Bronchial epithelial cell (primary cell): ENCODE results near the gene CHST1. TPM values are rescaled to one million over a fixed set of nuclear protein-coding genes. Genes with fewer than 3 reads are reported as not detected.

ENCODE experiments used
- DNase-seq: peaks from one replicate; pipeline ENCODE4 v3.0.0-alpha.2; 2010; ENCODE audit warnings: low read depth
- FAIRE-seq: peaks from 2 replicates; lab custom pipeline; 2011; peaks lifted over from hg19 to GRCh38; lab: Jason Lieb, UNC
- H3K27me3 ChIP-seq: 2 replicates; pipeline ENCODE4 v1.5.1; 2011; ENCODE audit warnings: low read length; ENCODE audit not compliant: control insufficient read depth, insufficient read depth
- H3K36me3 ChIP-seq: 2 replicates; pipeline ENCODE4 v1.5.1; 2011; ENCODE audit warnings: low read length; ENCODE audit not compliant: control insufficient read depth, insufficient read depth
- H3K4me3 ChIP-seq: 2 replicates; pipeline ENCODE4 v1.5.1; 2011; ENCODE audit warnings: mild to moderate bottlenecking, low read depth, low read length, control low read depth
- total RNA-seq: library from RNA; depleted of rRNA; stranded (reverse); fragments of >200 nt; gene quantifications from 2 replicates; pipeline ENCODE4 v1.2.1, GENCODE V29; 2014
- TF ChIP-seq, protein P1 (sequence below): IDR thresholded peaks from 2 replicates; pipeline ENCODE4 v1.5.1; 2011; ENCODE audit warnings: mild to moderate bottlenecking, moderate library complexity, low read length, control low read depth, inconsistent platforms; ENCODE audit not compliant: insufficient read depth, severe bottlenecking

CHST1 gene
- total RNA-seq, 1 donor from 2014 or later: 0.26 TPM

DNA sequence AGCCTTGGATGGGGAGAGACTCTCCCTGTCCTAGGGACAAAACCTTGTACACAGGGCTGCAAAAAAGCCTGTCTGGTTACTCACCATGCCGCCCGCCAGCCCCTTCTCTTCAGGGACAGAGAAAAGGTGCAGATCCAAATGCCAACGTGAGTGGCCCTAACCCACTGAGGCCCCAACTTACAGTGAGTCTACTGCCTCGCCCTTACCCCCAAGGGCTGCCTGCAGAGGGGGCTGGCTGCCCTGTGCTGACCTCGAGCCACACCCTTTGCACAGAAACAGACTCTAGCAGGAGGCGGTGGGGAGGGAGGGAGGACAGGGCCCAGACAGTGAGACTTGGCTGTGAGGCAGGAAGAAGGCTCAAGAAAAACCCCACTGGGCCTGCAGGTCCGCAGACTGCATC, 13.6 kb upstream of the CHST1 start:
- no peak for FAIRE-seq

DNA sequence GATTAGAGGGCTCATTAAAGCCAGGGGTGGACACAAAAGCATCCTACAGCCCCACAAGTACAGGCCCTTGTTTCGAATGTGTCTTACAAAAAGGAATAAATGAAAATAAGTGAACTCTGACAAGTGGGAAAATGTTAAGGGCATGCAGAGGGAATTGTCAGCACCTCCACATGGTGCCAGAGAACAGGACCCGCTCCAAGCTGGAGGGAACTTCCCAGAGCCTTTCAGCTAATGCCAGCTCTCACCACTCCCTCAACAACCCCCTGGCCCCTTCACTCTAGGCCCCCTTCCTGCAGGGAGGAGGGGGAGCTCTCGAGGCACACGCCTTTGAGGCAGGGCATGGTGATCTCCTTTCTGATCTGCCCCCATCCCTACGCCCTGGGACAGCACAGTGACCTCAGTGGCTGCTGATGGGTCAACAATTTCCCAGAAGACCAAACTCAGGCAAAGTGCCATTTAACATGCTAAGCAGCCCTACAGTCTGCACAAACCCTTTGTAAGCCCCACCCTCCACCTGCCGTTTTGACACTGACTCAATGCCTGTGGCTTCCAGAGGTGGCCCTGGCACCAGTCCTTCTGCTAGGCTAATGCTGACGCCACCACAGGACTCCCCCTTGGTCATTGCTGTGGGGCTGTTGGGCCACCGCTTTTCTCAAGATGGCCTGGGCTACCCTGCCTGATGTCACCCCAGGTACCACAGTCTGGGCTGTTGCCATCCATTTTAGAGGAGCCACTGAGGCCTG, 12.5 kb upstream of the CHST1 start:
- H3K36me3 ChIP-seq: no peaks in the 10 kb centered on the region
- FAIRE-seq: no peak
- TF ChIP-seq, protein P1, sequence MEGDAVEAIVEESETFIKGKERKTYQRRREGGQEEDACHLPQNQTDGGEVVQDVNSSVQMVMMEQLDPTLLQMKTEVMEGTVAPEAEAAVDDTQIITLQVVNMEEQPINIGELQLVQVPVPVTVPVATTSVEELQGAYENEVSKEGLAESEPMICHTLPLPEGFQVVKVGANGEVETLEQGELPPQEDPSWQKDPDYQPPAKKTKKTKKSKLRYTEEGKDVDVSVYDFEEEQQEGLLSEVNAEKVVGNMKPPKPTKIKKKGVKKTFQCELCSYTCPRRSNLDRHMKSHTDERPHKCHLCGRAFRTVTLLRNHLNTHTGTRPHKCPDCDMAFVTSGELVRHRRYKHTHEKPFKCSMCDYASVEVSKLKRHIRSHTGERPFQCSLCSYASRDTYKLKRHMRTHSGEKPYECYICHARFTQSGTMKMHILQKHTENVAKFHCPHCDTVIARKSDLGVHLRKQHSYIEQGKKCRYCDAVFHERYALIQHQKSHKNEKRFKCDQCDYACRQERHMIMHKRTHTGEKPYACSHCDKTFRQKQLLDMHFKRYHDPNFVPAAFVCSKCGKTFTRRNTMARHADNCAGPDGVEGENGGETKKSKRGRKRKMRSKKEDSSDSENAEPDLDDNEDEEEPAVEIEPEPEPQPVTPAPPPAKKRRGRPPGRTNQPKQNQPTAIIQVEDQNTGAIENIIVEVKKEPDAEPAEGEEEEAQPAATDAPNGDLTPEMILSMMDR: no peak
- H3K4me3 ChIP-seq: no peak overlapping the region
- H3K27me3 ChIP-seq: no peaks in the 10 kb centered on the region
- DNase-seq: no peak

More for the DNA sequence above, 13.6 kb upstream of the CHST1 start:
- TF ChIP-seq, protein P1: no peak
- Histone ChIP-seq H3K36me3 (no peaks in the 10 kb centered on the region), H3K4me3 (no peak overlapping the region), H3K27me3 (no peaks in the 10 kb centered on the region)
- no peak for DNase-seq

GRCh38 chr11:45676522-45677095, 11.2 kb upstream of the CHST1 start:
- DNase-seq: no peak
- TF ChIP-seq, protein P1: no peak
- FAIRE-seq: no peak

GRCh38 chr11:45675646-45676045, 10.2 kb upstream of the CHST1 start:
- TF ChIP-seq, protein P1: no peak
- DNase-seq: no peak
- Histone ChIP-seq H3K36me3 (no peaks in the 10 kb centered on the region), H3K4me3 (no peak overlapping the region), H3K27me3 (no peaks in the 10 kb centered on the region)
- no peak for FAIRE-seq

More at GRCh38 chr11:45676522-45677095, 11.2 kb upstream of the CHST1 start:
- H3K4me3 ChIP-seq: no peak overlapping the region
- H3K27me3 ChIP-seq: no peaks in the 10 kb centered on the region
- no peaks in the 10 kb centered on the region for H3K36me3 ChIP-seq

DNA sequence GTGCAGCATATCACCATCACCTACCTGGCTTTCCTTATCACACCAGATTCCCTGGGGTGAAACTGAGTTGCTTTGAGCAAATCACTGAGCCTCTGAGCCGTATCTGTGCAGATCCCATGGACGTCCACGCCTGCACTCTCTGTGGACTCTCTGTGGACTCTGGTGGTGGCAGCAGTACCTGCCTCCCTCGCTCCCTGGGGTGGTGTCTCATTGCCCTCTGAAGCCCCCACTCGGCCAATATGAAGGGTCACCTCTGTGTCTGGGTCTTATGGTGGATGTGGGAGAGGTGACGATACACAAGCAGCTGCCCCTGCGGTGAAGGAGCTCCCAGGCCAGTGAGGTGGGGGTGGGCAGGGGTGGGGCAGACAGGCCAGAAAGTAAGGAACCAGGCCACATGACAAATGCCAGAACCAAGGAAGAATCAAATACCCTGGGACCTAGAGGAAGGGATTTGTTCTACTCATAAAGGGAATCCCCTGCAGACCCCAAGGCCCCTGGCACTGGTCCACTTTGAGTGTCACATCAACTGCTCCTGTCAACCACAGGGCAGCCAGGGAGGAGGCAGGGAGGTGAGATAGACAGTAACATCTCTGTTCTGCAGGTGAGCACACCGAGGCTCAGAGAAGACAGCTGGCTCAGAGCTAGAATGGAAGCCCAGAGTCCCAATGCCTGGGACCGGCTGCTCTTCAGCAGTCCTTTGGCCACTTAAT, 9.2 kb upstream of the CHST1 start:
- DNase-seq: no peak
- TF ChIP-seq, protein P1: no peak
- FAIRE-seq: no peak

More for the DNA sequence above, 9.2 kb upstream of the CHST1 start:
- H3K36me3 ChIP-seq: no peaks in the 10 kb centered on the region
- no peaks in the 10 kb centered on the region for H3K27me3 ChIP-seq
- H3K4me3 ChIP-seq: no peak overlapping the region
